ENCODE data around the gene GABRR2.

GRCh38 chr6:89269252-89269651, 45.8 kb downstream of the GABRR2 start:
- TF ChIP-seq CTCF (IDR thresholded peaks at IDR 0.05): no peak
- no peak for TF ChIP-seq POLR2A (IDR thresholded peaks at IDR 0.05)

Measured in uterus (tissue), 2 donors.